A549 (cell line): ENCODE data around the gene TTBK2. TPM values are rescaled to one million over a fixed set of nuclear protein-coding genes. Genes with fewer than 3 reads are reported as not detected.
"Not testable (repeated sequence)": the region's sequence is repeated elsewhere in the genome, so short reads cannot be mapped to it uniquely, and the experiment has no call there.

Source experiments
- ATAC-seq, 2 experiments: fragments of 200-7000 bp in 1 of 2; fragments of >200 bp in 1 of 2; cut with Nextera tagmentation in 1 of 2; cut with Tn5 transposase in 1 of 2; 3 replicates each; pipeline versions ENCODE4 v1.8.0 to v1.9.1; 2018 to 2020; ENCODE audit warnings: mild to moderate bottlenecking in 1 of 2, moderate library complexity in 1 of 2
- CTCF ChIA-PET: fragments of 300-600 bp; sonication (Branson Sonifier 250); formaldehyde crosslinking; extraction: SDS; loops from one replicate; lab custom pipeline; 2021; ENCODE audit warnings: antibody characterized with exemption, inconsistent platforms; lab: Yijun Ruan, JAX
- POLR2A ChIA-PET: fragments of 350-600 bp; formaldehyde crosslinking; extraction: SDS; loops from one replicate; lab custom pipeline; 2021; ENCODE audit warnings: antibody characterized with exemption, inconsistent platforms; lab: Yijun Ruan, JAX
- DNase-seq, 2 experiments: peaks; one replicate each; pipeline versions ENCODE4 v3.0.0 to v3.0.0-alpha.2; 2011 to 2016; ENCODE audit warnings: low read depth in 1 of 2, low spot score in 1 of 2
- FAIRE-seq: peaks from 2 replicates; lab custom pipeline; 2011; peaks lifted over from hg19 to GRCh38; lab: Jason Lieb, UNC
- H3K27ac ChIP-seq, 2 experiments: fragments of >200 bp; sonication (Bioruptor Twin); formaldehyde crosslinking; 3 replicates each; pipeline ENCODE4 v1.5.1; 2016 to 2017
- H3K4me1 ChIP-seq: fragments of >200 bp; sonication (Bioruptor Twin); formaldehyde crosslinking; 3 replicates; pipeline ENCODE4 v1.6.1; 2016
- H3K4me2 ChIP-seq: fragments of >200 bp; sonication (Bioruptor Twin); formaldehyde crosslinking; 3 replicates; pipeline ENCODE4 v1.6.1; 2016
- H3K4me3 ChIP-seq: fragments of >200 bp; sonication (Bioruptor Twin); formaldehyde crosslinking; 3 replicates; pipeline ENCODE4 v1.5.1; 2016
- H3K9me3 ChIP-seq: fragments of >200 bp; sonication (Bioruptor Twin); formaldehyde crosslinking; 3 replicates; pipeline ENCODE4 v1.6.1; 2016
- CBX8 ChIP-seq: fragments of 200-600 bp; sonication (generic); IDR thresholded peaks from 2 replicates; pipeline ENCODE4 v1.6.1; 2016
- CEBPB ChIP-seq, 2 experiments: fragments of >200 bp in 1 of 2; sonication (Bioruptor Twin) in 1 of 2; formaldehyde crosslinking in 1 of 2; IDR thresholded peaks; 2 replicates each; pipeline ENCODE4 v1.6.1; 2012 to 2016
- CHD4 ChIP-seq: fragments of 200-600 bp; sonication (generic); IDR thresholded peaks from 2 replicates; pipeline ENCODE4 v1.6.1; 2016; ENCODE audit warnings: antibody characterized with exemption, mild to moderate bottlenecking, borderline replicate concordance
- EHMT2 ChIP-seq: fragments of 200-600 bp; sonication (generic); IDR thresholded peaks from 2 replicates; pipeline ENCODE4 v1.6.1; 2016; ENCODE audit warnings: antibody characterized with exemption, low read depth, mild to moderate bottlenecking, moderate library complexity
- FOSL2 ChIP-seq, 2 experiments: fragments of 450-650 bp in 1 of 2; fragments of >200 bp in 1 of 2; sonication (Bioruptor Twin) in 1 of 2; formaldehyde crosslinking; IDR thresholded peaks; 2 replicates each; pipeline versions ENCODE4 v1.5.0 to v1.6.1; 2016 to 2020; ENCODE audit warnings: mild to moderate bottlenecking in 1 of 2, moderate library complexity in 1 of 2
- HDAC2 ChIP-seq: fragments of 200-600 bp; sonication (generic); IDR thresholded peaks from 2 replicates; pipeline ENCODE4 v1.6.1; 2016
- HOXA7 ChIP-seq: fragments of 250-450 bp; sonication (Bioruptor Pico); IDR thresholded peaks from 2 replicates; pipeline ENCODE4 v1.5.0; 2020; ENCODE audit warnings: mild to moderate bottlenecking, moderate library complexity
- JUNB ChIP-seq: fragments of >200 bp; sonication (Bioruptor Twin); formaldehyde crosslinking; IDR thresholded peaks from 2 replicates; pipeline ENCODE4 v1.6.1; 2016
- KDM5A ChIP-seq: fragments of 200-600 bp; sonication (generic); IDR thresholded peaks from 2 replicates; pipeline ENCODE4 v1.6.1; 2016; ENCODE audit warnings: antibody characterized with exemption, mild to moderate bottlenecking
- MYC ChIP-seq: IDR thresholded peaks from 2 replicates; pipeline ENCODE4 v1.6.1; 2012; ENCODE audit warnings: mild to moderate bottlenecking, inconsistent platforms, low read length, improper control_type of control experiment, borderline replicate concordance
- NPAS2 ChIP-seq: fragments of 250-450 bp; sonication (Bioruptor Pico); IDR thresholded peaks from 2 replicates; pipeline ENCODE4 v1.8.0; 2022; ENCODE audit warnings: mild to moderate bottlenecking, moderate library complexity, borderline replicate concordance
- PHF8 ChIP-seq: fragments of 200-600 bp; sonication (generic); IDR thresholded peaks from 2 replicates; pipeline ENCODE4 v1.6.1; 2016; ENCODE audit warnings: low read depth, mild to moderate bottlenecking, antibody characterized with exemption, moderate library complexity, borderline replicate concordance
- RARB ChIP-seq: fragments of 250-450 bp; sonication (Bioruptor Pico); IDR thresholded peaks from 2 replicates; pipeline ENCODE4 v1.8.0; 2021; ENCODE audit warnings: mild to moderate bottlenecking, moderate library complexity
- RFX5 ChIP-seq: fragments of 450-650 bp; IDR thresholded peaks from 2 replicates; pipeline ENCODE4 v1.7.1; 2014; ENCODE audit warnings: antibody characterized with exemption, mild to moderate bottlenecking, moderate library complexity
- SREBF2 ChIP-seq: fragments of 450-650 bp; IDR thresholded peaks from 2 replicates; pipeline ENCODE4 v1.6.1; 2014; ENCODE audit warnings: mild to moderate bottlenecking, moderate library complexity
- ZFP36 ChIP-seq: fragments of 450-650 bp; IDR thresholded peaks from 2 replicates; pipeline ENCODE4 v1.6.1; 2014; ENCODE audit warnings: borderline replicate concordance; ENCODE audit not compliant: partially characterized antibody
- ZNF302 ChIP-seq: fragments of 250-450 bp; sonication (Bioruptor Pico); IDR thresholded peaks from 2 replicates; pipeline ENCODE4 v1.9.0; 2021; ENCODE audit warnings: inconsistent platforms, mild to moderate bottlenecking, moderate library complexity
- WGBS: methylation state at CpG from one replicate; pipeline ENCODE4 v1.1.6; 2017; ENCODE audit errors: missing lambda C conversion rate; 5-methylcytosine and 5-hydroxymethylcytosine counted together
- polyA plus RNA-seq, 4 experiments: library from polyadenylated mRNA; depleted of rRNA in 3 of 4; stranded (reverse); fragments of >200 nt; fragmentation: RNase III in 1 of 4; extraction: RNeasy Plus Mini Kit Qiagen cat#74134 plus additional on column Dnase treatment in 1 of 4; gene quantifications; 2 replicates in 3 of 4; 3 replicates in 1 of 4; pipeline ENCODE4 v1.2.3, GENCODE V29; 2011 to 2017
- TF ChIP-seq, protein P1 (sequence below): fragments of 450-650 bp; IDR thresholded peaks from 2 replicates; pipeline ENCODE4 v1.6.1; 2014; ENCODE audit warnings: antibody characterized with exemption
- TF ChIP-seq, protein P2 (sequence below): fragments of >200 bp; sonication (Bioruptor Twin); formaldehyde crosslinking; IDR thresholded peaks from 3 replicates; pipeline ENCODE4 v1.6.1; 2016
- TF ChIP-seq, protein P3 (sequence below): fragments of 150-350 bp; IDR thresholded peaks from 2 replicates; pipeline ENCODE4 v1.6.1; 2014; ENCODE audit warnings: low read depth, mild to moderate bottlenecking, low read length
- TF ChIP-seq, protein P4 (sequence below): fragments of 250-450 bp; sonication (Bioruptor Pico); IDR thresholded peaks from 2 replicates; pipeline ENCODE4 v1.5.0; 2020; ENCODE audit warnings: low read depth, mild to moderate bottlenecking, moderate library complexity

The TTBK2 gene
- polyA plus RNA-seq, 2 of the 4 experiments (the other 2 are of a cell fraction): 2.3 to 5.6 TPM

DNA sequence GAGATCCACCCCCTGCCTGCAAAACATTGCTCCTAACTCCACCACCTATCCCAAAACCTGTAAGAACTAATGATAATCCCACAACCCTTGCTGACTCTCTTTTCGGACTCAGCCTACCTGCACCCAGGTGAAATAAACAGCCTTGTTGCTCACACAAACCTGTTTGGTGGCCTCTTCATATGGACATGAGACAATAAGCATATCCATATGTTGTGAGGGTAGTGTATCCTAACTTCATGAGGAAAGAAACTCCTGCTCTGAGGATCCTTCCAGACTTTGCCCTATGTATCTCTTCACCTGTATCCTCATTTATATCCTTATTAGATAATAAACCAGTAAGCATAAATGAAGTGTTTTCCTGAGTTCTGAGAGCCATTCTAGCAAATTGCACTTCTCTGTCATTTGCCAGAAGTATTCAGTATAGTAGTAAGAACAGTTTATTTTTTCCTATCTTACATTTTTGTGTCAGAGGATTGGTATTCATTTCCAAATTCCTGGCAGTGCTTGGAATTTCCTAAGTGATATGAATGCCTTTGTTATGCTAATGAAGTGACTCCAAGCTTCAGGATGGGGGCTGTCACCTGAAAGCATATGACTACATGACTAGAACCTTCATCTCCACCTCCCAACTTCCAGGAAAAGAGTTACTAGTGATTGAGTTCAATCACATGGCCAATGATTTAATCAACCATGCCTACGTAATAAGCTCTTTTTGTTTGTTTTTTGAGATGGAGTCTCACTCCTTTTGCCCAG, 30.2 kb downstream of the TTBK2 start:
- Histone ChIP-seq H3K27ac (no peak overlapping the region), H3K4me3 (no peak overlapping the region), H3K9me3 (no peaks in the 10 kb centered on the region), H3K4me2 (peak overlapping the region; percentile 39; the same call in 2 of the 3 replicates), H3K4me1 (peaks cover 16% of the 10 kb centered on the region; the same call in 2 of the 3 replicates)
- no peak for FAIRE-seq
- POLR2A ChIA-PET: no interaction called here
- TF ChIP-seq, protein P1, sequence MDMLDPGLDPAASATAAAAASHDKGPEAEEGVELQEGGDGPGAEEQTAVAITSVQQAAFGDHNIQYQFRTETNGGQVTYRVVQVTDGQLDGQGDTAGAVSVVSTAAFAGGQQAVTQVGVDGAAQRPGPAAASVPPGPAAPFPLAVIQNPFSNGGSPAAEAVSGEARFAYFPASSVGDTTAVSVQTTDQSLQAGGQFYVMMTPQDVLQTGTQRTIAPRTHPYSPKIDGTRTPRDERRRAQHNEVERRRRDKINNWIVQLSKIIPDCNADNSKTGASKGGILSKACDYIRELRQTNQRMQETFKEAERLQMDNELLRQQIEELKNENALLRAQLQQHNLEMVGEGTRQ: no peak
- TF ChIP-seq ZNF302 (CRISPR knock-in tag) (no peak), RARB (CRISPR knock-in tag) (no peak), CHD4 (no peak), HOXA7 (no peak), EHMT2 (no peak), NPAS2 (CRISPR knock-in tag) (no peak), CBX8 (no peak), JUNB (no peak), RFX5 (no peak), MYC (no peak)
- TF ChIP-seq, protein P2, sequence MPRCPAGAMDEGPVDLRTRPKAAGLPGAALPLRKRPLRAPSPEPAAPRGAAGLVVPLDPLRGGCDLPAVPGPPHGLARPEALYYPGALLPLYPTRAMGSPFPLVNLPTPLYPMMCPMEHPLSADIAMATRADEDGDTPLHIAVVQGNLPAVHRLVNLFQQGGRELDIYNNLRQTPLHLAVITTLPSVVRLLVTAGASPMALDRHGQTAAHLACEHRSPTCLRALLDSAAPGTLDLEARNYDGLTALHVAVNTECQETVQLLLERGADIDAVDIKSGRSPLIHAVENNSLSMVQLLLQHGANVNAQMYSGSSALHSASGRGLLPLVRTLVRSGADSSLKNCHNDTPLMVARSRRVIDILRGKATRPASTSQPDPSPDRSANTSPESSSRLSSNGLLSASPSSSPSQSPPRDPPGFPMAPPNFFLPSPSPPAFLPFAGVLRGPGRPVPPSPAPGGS: no peak
- TF ChIP-seq, protein P3, sequence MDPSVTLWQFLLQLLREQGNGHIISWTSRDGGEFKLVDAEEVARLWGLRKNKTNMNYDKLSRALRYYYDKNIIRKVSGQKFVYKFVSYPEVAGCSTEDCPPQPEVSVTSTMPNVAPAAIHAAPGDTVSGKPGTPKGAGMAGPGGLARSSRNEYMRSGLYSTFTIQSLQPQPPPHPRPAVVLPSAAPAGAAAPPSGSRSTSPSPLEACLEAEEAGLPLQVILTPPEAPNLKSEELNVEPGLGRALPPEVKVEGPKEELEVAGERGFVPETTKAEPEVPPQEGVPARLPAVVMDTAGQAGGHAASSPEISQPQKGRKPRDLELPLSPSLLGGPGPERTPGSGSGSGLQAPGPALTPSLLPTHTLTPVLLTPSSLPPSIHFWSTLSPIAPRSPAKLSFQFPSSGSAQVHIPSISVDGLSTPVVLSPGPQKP: no peak
- DNase-seq: peak in 1 of 2 experiments; percentile 16
- 80% methylated on average over 2 of the region's 2 CpGs for WGBS
- ATAC-seq: no peak; a peak in 1 of 6 replicates
- CTCF ChIA-PET: interaction anchor here (2.5 kb wide), 1 partner anchor 36 kb away, joined by 6 read pairs; no protein-coding TSS in a partner anchor

DNA sequence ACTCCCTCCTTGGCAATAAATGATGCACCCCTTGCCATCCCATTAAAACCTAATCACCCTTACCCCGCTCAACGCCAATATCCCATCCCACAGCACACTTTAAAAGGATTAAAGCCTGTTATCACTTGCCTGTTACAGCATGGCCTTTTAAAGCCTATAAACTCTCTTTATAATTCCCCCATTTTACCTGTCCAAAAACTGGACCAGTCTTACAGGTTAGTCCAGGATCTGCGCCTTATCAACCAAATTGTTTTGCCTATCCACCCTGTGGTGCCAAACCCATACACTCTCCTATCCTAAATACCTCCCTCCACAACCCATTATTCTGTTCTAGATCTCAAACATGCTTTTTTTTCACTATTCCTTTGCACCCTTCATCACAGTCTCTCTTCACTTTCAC, 33.2 kb downstream of the TTBK2 start:
- H3K4me3 ChIP-seq, H3K27ac ChIP-seq, H3K9me3 ChIP-seq, ATAC-seq, DNase-seq, CTCF ChIA-PET, H3K4me2 ChIP-seq, POLR2A ChIA-PET, FAIRE-seq: not testable (repeated sequence)
- peaks cover 16% of the 10 kb centered on the region; the same call in 2 of the 3 replicates for H3K4me1 ChIP-seq
- 98% methylated on average over 3 of the region's 3 CpGs for WGBS

DNA sequence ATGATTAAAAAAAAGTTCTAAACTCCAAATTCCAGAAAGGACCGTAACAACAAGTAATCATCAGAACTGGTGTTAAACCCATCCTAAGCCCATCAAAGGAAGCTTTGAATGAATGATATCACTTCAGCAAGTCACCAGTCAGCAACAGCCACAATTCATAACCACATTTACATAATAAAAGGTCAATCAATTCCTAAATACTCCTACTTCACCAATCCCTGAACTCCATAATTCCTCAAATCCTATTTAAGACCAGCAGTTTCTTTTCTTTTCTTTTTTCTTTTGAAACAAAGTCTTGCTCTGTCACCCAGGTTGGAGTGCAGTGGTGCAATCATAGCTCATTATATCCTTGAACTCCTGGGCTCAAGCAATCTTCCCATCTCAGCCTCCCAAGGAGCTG, 40.5 kb downstream of the TTBK2 start:
- ATAC-seq (no peak), DNase-seq (no peak), FAIRE-seq (no peak)
- POLR2A ChIA-PET: no interaction called here
- Histone ChIP-seq H3K9me3 (no peaks in the 10 kb centered on the region; the same call in 2 of the 3 replicates), H3K4me2 (no peak overlapping the region), H3K4me3 (no peak overlapping the region), H3K4me1 (no peaks in the 10 kb centered on the region), H3K27ac (no peak overlapping the region)
- 92% methylated on average over 1 of the region's 1 CpG for WGBS
- TF ChIP-seq MYC (no peak), NPAS2 (CRISPR knock-in tag) (no peak), CBX8 (no peak), ZFP36 (no peak), SREBF2 (no peak), RFX5 (no peak), RARB (CRISPR knock-in tag) (no peak), HDAC2 (no peak), KDM5A (no peak), CEBPB (IDR thresholded peaks at IDR 0.05) (no peak), PHF8 (no peak), EHMT2 (no peak), FOSL2 (IDR thresholded peaks at IDR 0.05) (no peak), FOSL2 (CRISPR knock-in tag; IDR thresholded peaks at IDR 0.05) (no peak)
- TF ChIP-seq, protein P4, sequence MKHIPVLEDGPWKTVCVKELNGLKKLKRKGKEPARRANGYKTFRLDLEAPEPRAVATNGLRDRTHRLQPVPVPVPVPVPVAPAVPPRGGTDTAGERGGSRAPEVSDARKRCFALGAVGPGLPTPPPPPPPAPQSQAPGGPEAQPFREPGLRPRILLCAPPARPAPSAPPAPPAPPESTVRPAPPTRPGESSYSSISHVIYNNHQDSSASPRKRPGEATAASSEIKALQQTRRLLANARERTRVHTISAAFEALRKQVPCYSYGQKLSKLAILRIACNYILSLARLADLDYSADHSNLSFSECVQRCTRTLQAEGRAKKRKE (CRISPR knock-in tag): no peak
- TF ChIP-seq, protein P3: no peak
- CTCF ChIA-PET: no interaction called here
